ENCODE data around the gene PPP2R1A. TPM values are rescaled to one million over a fixed set of nuclear protein-coding genes. Genes with fewer than 3 reads are reported as not detected.

The PPP2R1A gene
- total RNA-seq, 1 experiment from 2014 or later = 316 TPM

DNA sequence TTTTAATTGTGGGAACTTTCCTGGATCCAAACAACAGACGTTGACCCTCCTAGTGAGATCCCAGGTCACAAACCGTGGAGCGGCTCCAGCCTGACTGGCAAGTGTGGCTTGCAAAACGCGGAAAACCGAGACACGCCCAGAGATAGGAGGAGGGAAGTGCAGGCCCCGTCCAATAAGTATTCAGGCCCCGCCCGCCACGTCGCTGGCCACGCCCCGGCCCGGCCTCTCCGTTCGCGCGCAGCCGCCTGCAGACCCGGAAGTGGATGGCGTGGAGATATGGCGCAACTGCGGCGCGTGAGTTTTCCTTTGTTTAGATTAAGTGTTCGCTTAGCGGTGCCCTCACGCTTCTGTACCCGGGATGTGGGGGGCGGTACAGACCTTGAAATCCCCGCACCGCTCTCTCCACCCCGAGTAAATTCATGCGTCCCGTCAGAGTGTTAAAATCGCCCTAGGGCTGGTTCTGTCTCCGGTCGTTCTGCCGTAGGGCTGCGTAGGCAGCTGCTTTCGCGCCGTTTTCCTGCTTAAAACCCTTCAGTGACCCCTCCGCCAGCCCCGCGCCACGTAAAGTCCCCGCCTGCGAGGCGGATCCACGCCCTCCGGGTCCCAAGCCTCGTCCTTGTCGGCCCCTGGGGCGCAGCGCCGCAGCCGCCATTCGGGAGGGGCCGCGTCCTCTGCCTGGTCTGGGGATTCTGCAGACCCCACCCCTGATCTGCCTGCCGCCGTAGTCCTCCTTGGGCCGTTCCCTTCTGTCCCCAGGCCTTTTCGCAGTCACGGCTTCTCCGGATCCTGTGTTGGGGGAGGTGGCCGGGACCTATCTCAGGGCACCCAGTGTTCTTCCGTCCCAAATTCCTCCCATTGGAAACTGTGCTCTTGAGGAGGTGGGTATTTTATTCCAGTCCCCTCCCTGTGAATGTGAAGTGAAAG, 79.7 kb downstream of the PPP2R1A start, which contains the start of gene ZNF766:
Gene ZNF766 (plus strand): TSS at position 250 of the 924 bp plus-strand sequence. CDS start 27 bp downstream, at position 277.
- intact Hi-C loops (cut with micrococcal nuclease; ENCODE audit: unreplicated experiment) = loop anchor here (2.0 to 5.0 kb wide), 2 partner anchors 98 to 1125 kb away; partner anchors contain the start of genes ZNF765 and ZNF880
- H3F3A ChIP-seq (ENCODE audit: insufficient read depth, low read depth) = no peaks in the 10 kb centered on the region
- peak within 1 kb of the TSS; percentile 81 for H3K27ac ChIP-seq
- H3K36me3 ChIP-seq (ENCODE audit: low read depth) = peaks cover 24% of the 10 kb centered on the region
- H3K4me1 ChIP-seq (replicated peaks; ENCODE audit: insufficient read depth) = 0 out of 2 replicates have a peak, but pooled peaks cover 4% of the 10 kb centered on the region
- no peaks in the 10 kb centered on the region for H3K27me3 ChIP-seq (ENCODE audit: insufficient read depth, low read depth)
- peak within 1 kb of the TSS; percentile 81 for H3K4me3 ChIP-seq
- peaks cover 31% of the 10 kb centered on the region; the same call in 1 of the 2 replicates for H3K9me3 ChIP-seq (ENCODE audit: insufficient read depth, low read depth)
- H3K9me2 ChIP-seq (ENCODE audit: insufficient read depth) = no peaks in the 10 kb centered on the region
- POLR2A ChIA-PET (ENCODE audit: unreplicated experiment) = no interaction called here
- TSS peak; percentile 81 for BruUV-seq (replicated peaks)
- H4K20me1 ChIP-seq (ENCODE audit: insufficient read depth) = no peaks in the 10 kb centered on the region
- peak; percentile 89 to 98 for DNase-seq
- H3K79me2 ChIP-seq (ENCODE audit: low read depth) = peaks cover 48% of the 10 kb centered on the region
- TF ChIP-seq CTCF (conservative IDR thresholded peaks at IDR 0.05) (0 out of 2 replicates have a peak, but pooled peaks have one; percentile 8), EZH2 (IDR thresholded peaks at IDR 0.05; ENCODE audit: low read depth) (no peak)
- CTCF ChIA-PET = no interaction called here
- H2AFZ ChIP-seq = peak within 1 kb of the TSS; percentile 97
- peak within 1 kb of the TSS; percentile 91 for H3K4me2 ChIP-seq

- H3F3A ChIP-seq (ENCODE audit: insufficient read depth, low read depth) = no peaks in the 10 kb centered on the region
- no peak for TF ChIP-seq CTCF (conservative IDR thresholded peaks at IDR 0.05)
- no peak for TF ChIP-seq EZH2 (IDR thresholded peaks at IDR 0.05; ENCODE audit: low read depth)
- H3K9me2 ChIP-seq (ENCODE audit: insufficient read depth) = no peaks in the 10 kb centered on the region
- no TSS peak for BruUV-seq (replicated peaks)
- peaks cover 28% of the 10 kb centered on the region for H3K36me3 ChIP-seq (ENCODE audit: low read depth)
- intact Hi-C loops (cut with micrococcal nuclease; ENCODE audit: unreplicated experiment) = no loop called here
- no peak for DNase-seq
- H3K79me2 ChIP-seq (ENCODE audit: low read depth) = peaks cover 56% of the 10 kb centered on the region
- H3K9me3 ChIP-seq (ENCODE audit: insufficient read depth, low read depth) = peaks cover 37% of the 10 kb centered on the region; the same call in 1 of the 2 replicates
- 0 out of 2 replicates have a peak, but pooled peaks cover 4% of the 10 kb centered on the region for H3K4me1 ChIP-seq (replicated peaks; ENCODE audit: insufficient read depth)
- H3K27me3 ChIP-seq (ENCODE audit: insufficient read depth, low read depth) = no peaks in the 10 kb centered on the region
- H4K20me1 ChIP-seq (ENCODE audit: insufficient read depth) = no peaks in the 10 kb centered on the region
- peak overlapping the region; percentile 81; the same call in 1 of the 2 replicates for H3K27ac ChIP-seq
- peak overlapping the region; percentile 81 for H3K4me3 ChIP-seq
- peak overlapping the region; percentile 91 for H3K4me2 ChIP-seq
- H2AFZ ChIP-seq = peak overlapping the region; percentile 97
- ChIA-PET CTCF (no interaction called here), POLR2A (ENCODE audit: unreplicated experiment) (no interaction called here)
Measured at GRCh38 chr19:52270266-52270885, 80.5 kb downstream of the PPP2R1A start.

GRCh38 chr19:52273301-52273700, 83.4 kb downstream of the PPP2R1A start:
- Histone ChIP-seq H3K4me1 (replicated peaks; ENCODE audit: insufficient read depth) (0 out of 2 replicates have a peak, but pooled peaks cover 4% of the 10 kb centered on the region), H3K27me3 (ENCODE audit: insufficient read depth, low read depth) (no peaks in the 10 kb centered on the region), H3F3A (ENCODE audit: insufficient read depth, low read depth) (no peaks in the 10 kb centered on the region), H3K79me2 (ENCODE audit: low read depth) (peaks cover 83% of the 10 kb centered on the region), H3K36me3 (ENCODE audit: low read depth) (peaks cover 52% of the 10 kb centered on the region), H4K20me1 (ENCODE audit: insufficient read depth) (no peaks in the 10 kb centered on the region), H2AFZ (no peak overlapping the region), H3K9me2 (ENCODE audit: insufficient read depth) (no peaks in the 10 kb centered on the region), H3K27ac (no peak overlapping the region), H3K9me3 (ENCODE audit: insufficient read depth, low read depth) (peaks cover 45% of the 10 kb centered on the region), H3K4me2 (no peak overlapping the region), H3K4me3 (no peak overlapping the region)
- BruUV-seq (replicated peaks) = no TSS peak
- no peak for DNase-seq
- no peak for TF ChIP-seq EZH2 (IDR thresholded peaks at IDR 0.05; ENCODE audit: low read depth)
- no peak for TF ChIP-seq CTCF (conservative IDR thresholded peaks at IDR 0.05)
- intact Hi-C loops (cut with micrococcal nuclease; ENCODE audit: unreplicated experiment) = no loop called here
- CTCF ChIA-PET = no interaction called here
- POLR2A ChIA-PET (ENCODE audit: unreplicated experiment) = no interaction called here
